Measurements from ENCODE around the gene GPRC5D.
A peak's percentile ranks its signal among the peaks of the same experiment; 100 is the strongest.

GPRC5D gene

GRCh38 chr12:12912711-12913110 lies 39.3 kb downstream of the GPRC5D start:
- Histone ChIP-seq H3K36me3 (ENCODE audit: insufficient read depth, low read length) (no peaks in the 10 kb centered on the region), H3F3A (ENCODE audit: low read depth) (no peaks in the 10 kb centered on the region), H3K4me2 (ENCODE audit: low read depth, low read length, poor library complexity, severe bottlenecking) (no peak overlapping the region), H3K4me3 (ENCODE audit: low read length, poor library complexity, severe bottlenecking) (no peak overlapping the region), H3K9me2 (replicated peaks; ENCODE audit: low read depth, low read length) (no peaks in the 10 kb centered on the region), H3K4me1 (ENCODE audit: insufficient read depth, low read length, poor library complexity, severe bottlenecking) (peaks cover 28% of the 10 kb centered on the region), H3K9me3 (ENCODE audit: insufficient read depth, low read depth, low read length) (no peaks in the 10 kb centered on the region), H3K27me3 (ENCODE audit: insufficient read depth, low read length, poor library complexity, severe bottlenecking) (no peaks in the 10 kb centered on the region), H3K9ac (ENCODE audit: low read depth, low read length, poor library complexity, severe bottlenecking) (no peak overlapping the region), H3K79me2 (ENCODE audit: insufficient read depth, low read length) (no peaks in the 10 kb centered on the region), H4K20me1 (ENCODE audit: insufficient read depth, low read length, poor library complexity, severe bottlenecking) (no peaks in the 10 kb centered on the region), H2AFZ (ENCODE audit: low read length) (no peak overlapping the region)
- TF ChIP-seq, protein P1, sequence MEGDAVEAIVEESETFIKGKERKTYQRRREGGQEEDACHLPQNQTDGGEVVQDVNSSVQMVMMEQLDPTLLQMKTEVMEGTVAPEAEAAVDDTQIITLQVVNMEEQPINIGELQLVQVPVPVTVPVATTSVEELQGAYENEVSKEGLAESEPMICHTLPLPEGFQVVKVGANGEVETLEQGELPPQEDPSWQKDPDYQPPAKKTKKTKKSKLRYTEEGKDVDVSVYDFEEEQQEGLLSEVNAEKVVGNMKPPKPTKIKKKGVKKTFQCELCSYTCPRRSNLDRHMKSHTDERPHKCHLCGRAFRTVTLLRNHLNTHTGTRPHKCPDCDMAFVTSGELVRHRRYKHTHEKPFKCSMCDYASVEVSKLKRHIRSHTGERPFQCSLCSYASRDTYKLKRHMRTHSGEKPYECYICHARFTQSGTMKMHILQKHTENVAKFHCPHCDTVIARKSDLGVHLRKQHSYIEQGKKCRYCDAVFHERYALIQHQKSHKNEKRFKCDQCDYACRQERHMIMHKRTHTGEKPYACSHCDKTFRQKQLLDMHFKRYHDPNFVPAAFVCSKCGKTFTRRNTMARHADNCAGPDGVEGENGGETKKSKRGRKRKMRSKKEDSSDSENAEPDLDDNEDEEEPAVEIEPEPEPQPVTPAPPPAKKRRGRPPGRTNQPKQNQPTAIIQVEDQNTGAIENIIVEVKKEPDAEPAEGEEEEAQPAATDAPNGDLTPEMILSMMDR (conservative IDR thresholded peaks at IDR 0.05; ENCODE audit: low read length), result no peak
- TF ChIP-seq EZH2phosphoT487 (IDR thresholded peaks at IDR 0.05; ENCODE audit: borderline replicate concordance), result no peak

DNA sequence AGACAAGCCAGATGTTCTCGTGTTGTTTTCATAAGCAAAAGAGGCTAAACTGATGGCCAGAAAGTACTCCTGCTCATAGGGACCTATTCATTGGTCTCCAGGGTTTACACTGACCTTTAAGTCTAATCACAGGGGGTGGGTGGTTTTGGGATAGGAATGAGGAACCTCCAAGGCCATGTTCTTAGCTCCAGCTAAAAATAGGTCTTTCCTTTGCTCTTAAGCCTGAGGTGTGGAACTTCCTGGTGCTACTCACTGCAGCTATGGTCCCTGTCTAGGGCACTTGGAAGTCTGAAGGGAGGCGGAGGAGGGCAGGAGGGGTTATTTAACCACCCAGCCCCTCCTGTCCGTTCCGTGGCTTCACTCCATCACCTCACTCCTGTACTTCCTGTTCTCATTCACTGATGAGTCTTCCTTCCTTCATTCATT lies 42.0 kb downstream of the GPRC5D start:
- Histone ChIP-seq H3K27me3 (ENCODE audit: insufficient read depth, low read length, poor library complexity, severe bottlenecking) (peaks cover 4% of the 10 kb centered on the region), H3F3A (ENCODE audit: low read depth) (no peaks in the 10 kb centered on the region), H3K36me3 (ENCODE audit: insufficient read depth, low read length) (no peaks in the 10 kb centered on the region), H3K9me3 (ENCODE audit: insufficient read depth, low read depth, low read length) (no peaks in the 10 kb centered on the region), H4K20me1 (ENCODE audit: insufficient read depth, low read length, poor library complexity, severe bottlenecking) (no peaks in the 10 kb centered on the region), H3K79me2 (ENCODE audit: insufficient read depth, low read length) (no peaks in the 10 kb centered on the region), H3K4me2 (ENCODE audit: low read depth, low read length, poor library complexity, severe bottlenecking) (peak overlapping the region; percentile 52), H3K9me2 (replicated peaks; ENCODE audit: low read depth, low read length) (no peaks in the 10 kb centered on the region), H3K9ac (ENCODE audit: low read depth, low read length, poor library complexity, severe bottlenecking) (no peak overlapping the region), H3K4me3 (ENCODE audit: low read length, poor library complexity, severe bottlenecking) (no peak overlapping the region), H2AFZ (ENCODE audit: low read length) (peak overlapping the region; percentile 66), H3K4me1 (ENCODE audit: insufficient read depth, low read length, poor library complexity, severe bottlenecking) (peaks cover 23% of the 10 kb centered on the region)
- TF ChIP-seq, protein P1 (conservative IDR thresholded peaks at IDR 0.05; ENCODE audit: low read length), result no peak
- no peak for TF ChIP-seq EZH2phosphoT487 (IDR thresholded peaks at IDR 0.05; ENCODE audit: borderline replicate concordance)

GRCh38 chr12:12909228-12909994 lies 42.6 kb downstream of the GPRC5D start:
- Histone ChIP-seq H3K27me3 (ENCODE audit: insufficient read depth, low read length, poor library complexity, severe bottlenecking) (peaks cover 4% of the 10 kb centered on the region), H3K9me3 (ENCODE audit: insufficient read depth, low read depth, low read length) (no peaks in the 10 kb centered on the region), H4K20me1 (ENCODE audit: insufficient read depth, low read length, poor library complexity, severe bottlenecking) (no peaks in the 10 kb centered on the region), H3K4me1 (ENCODE audit: insufficient read depth, low read length, poor library complexity, severe bottlenecking) (peaks cover 23% of the 10 kb centered on the region), H3K4me2 (ENCODE audit: low read depth, low read length, poor library complexity, severe bottlenecking) (peak overlapping the region; percentile 52), H3K9ac (ENCODE audit: low read depth, low read length, poor library complexity, severe bottlenecking) (no peak overlapping the region), H3K79me2 (ENCODE audit: insufficient read depth, low read length) (no peaks in the 10 kb centered on the region), H3K4me3 (ENCODE audit: low read length, poor library complexity, severe bottlenecking) (no peak overlapping the region), H3K9me2 (replicated peaks; ENCODE audit: low read depth, low read length) (no peaks in the 10 kb centered on the region), H3K36me3 (ENCODE audit: insufficient read depth, low read length) (no peaks in the 10 kb centered on the region), H2AFZ (ENCODE audit: low read length) (peak overlapping the region; percentile 94), H3F3A (ENCODE audit: low read depth) (no peaks in the 10 kb centered on the region)
- TF ChIP-seq EZH2phosphoT487 (IDR thresholded peaks at IDR 0.05; ENCODE audit: borderline replicate concordance), result no peak
- TF ChIP-seq, protein P1 (conservative IDR thresholded peaks at IDR 0.05; ENCODE audit: low read length), result no peak

All from Loucy (cell line).